Central memory CD8-positive, alpha-beta T cell (primary cell): ENCODE measurements around the gene LSAMP.

Experiments
- ATAC-seq: fragments of 150-1000 bp; cut with Tn5 transposase; replicated peaks from 2 replicates; pipeline ENCODE4 v1.10.0; 2022; ENCODE audit warnings: mild to moderate bottlenecking, moderate FRiP score, moderate number of reproducible peaks; ENCODE audit not compliant: poor library complexity, severe bottlenecking; ENCODE audit errors: extremely low read depth
- DNase-seq, 2 donors: peaks; one replicate each; pipeline ENCODE4 v3.0.0; 2021; ENCODE audit warnings: low spot score in 2 of 2
- H3K27ac Mint-ChIP-seq: one replicate; pipeline ENCODE4 v1.8.0; 2022; ENCODE audit warnings: low read depth, mild to moderate bottlenecking, moderate library complexity, mixed read lengths
- H3K27me3 Mint-ChIP-seq: one replicate; pipeline ENCODE4 v1.8.0; 2022; ENCODE audit warnings: mixed read lengths
- H3K36me3 Mint-ChIP-seq: one replicate; pipeline ENCODE4 v1.8.0; 2022; ENCODE audit warnings: mild to moderate bottlenecking, moderate library complexity, mixed read lengths; ENCODE audit not compliant: insufficient read depth
- H3K4me1 Mint-ChIP-seq: one replicate; pipeline ENCODE4 v1.8.0; 2022; ENCODE audit warnings: mixed read lengths
- H3K4me3 Mint-ChIP-seq: one replicate; pipeline ENCODE4 v1.8.0; 2022; ENCODE audit warnings: mild to moderate bottlenecking, moderate library complexity, mixed read lengths
- H3K9me3 Mint-ChIP-seq: one replicate; pipeline ENCODE4 v1.8.0; 2022; ENCODE audit warnings: mixed read lengths

Gene LSAMP

DNA sequence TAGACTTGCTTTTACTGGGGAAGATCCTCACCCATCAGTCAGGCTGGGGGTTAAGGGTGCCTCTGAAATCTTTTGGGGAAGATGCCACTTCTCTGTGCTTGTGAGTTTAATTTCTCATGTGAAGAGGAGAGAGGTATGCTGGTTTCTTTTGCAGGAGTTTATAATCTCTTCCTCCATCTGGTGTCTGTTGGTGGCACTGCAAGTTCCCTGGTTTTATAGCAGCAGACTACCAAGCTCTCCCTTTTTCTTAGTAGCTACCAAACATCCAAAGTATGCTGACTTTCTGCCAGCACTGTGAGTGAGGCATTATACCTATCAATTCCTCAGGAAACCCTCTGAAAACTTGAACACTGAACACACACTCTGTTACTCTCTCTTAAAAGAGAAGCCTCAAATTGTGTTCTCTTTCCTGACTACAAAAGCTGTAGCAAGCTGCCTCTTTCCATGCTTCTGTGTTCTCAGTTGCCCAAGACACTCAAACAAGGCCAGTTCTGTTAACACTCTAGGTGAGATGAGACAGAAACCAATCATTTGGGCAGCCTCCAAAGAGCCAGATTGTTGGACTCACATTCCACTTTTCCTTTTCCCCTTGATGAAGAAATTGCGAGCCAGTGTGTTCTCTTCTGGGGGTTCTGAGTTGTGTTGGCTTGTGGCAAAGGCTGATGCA, 522.5 kb downstream of the LSAMP start:
- H3K27ac Mint-ChIP-seq, result no peak overlapping the region
- H3K4me1 Mint-ChIP-seq, result no peaks in the 10 kb centered on the region
- H3K9me3 Mint-ChIP-seq, result peaks cover 10% of the 10 kb centered on the region
- ATAC-seq (no peak), DNase-seq (no peak)
- H3K36me3 Mint-ChIP-seq, result no peaks in the 10 kb centered on the region
- H3K4me3 Mint-ChIP-seq, result no peak overlapping the region
- peaks cover 6% of the 10 kb centered on the region for H3K27me3 Mint-ChIP-seq

- H3K27me3 Mint-ChIP-seq, result no peaks in the 10 kb centered on the region
- peaks cover 10% of the 10 kb centered on the region for H3K9me3 Mint-ChIP-seq
- DNase-seq (no peak), ATAC-seq (no peak)
- H3K27ac Mint-ChIP-seq, result no peak overlapping the region
- H3K4me1 Mint-ChIP-seq, result no peaks in the 10 kb centered on the region
- no peak overlapping the region for H3K4me3 Mint-ChIP-seq
- H3K36me3 Mint-ChIP-seq, result peaks cover under 1% of the 10 kb centered on the region
Observed at GRCh38 chr3:115921711-115922110, 523.6 kb downstream of the LSAMP start.

DNA sequence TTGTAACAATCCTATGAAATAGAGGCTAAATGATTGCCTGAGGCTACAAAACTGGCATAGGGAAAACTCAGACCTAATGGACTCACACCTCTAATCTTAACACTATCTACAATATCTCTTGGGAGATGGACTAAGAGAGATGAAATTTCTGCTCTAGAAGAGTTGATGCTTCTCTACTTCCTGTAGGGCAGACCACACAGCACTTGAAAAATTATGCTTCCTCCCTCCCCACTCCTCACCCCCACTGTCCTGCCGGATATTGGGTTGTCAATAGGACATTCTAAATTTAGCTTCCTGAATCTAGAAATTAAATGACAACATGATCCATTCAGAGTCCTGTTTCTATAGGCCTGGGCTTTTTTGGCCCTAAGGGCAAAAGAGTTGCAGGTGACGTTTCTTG, 526.4 kb downstream of the LSAMP start:
- no peaks in the 10 kb centered on the region for H3K4me1 Mint-ChIP-seq
- H3K9me3 Mint-ChIP-seq, result peaks cover 10% of the 10 kb centered on the region
- H3K36me3 Mint-ChIP-seq, result peaks cover 2% of the 10 kb centered on the region
- ATAC-seq, result no peak
- no peak overlapping the region for H3K4me3 Mint-ChIP-seq
- no peak for DNase-seq
- H3K27ac Mint-ChIP-seq, result no peak overlapping the region
- no peaks in the 10 kb centered on the region for H3K27me3 Mint-ChIP-seq

- Mint-ChIP-seq H3K4me3 (no peak overlapping the region), H3K4me1 (no peaks in the 10 kb centered on the region), H3K27ac (no peak overlapping the region), H3K9me3 (peaks cover 7% of the 10 kb centered on the region), H3K36me3 (peaks cover 2% of the 10 kb centered on the region), H3K27me3 (peaks cover 14% of the 10 kb centered on the region)
- ATAC-seq (no peak), DNase-seq (no peak)
Observed at GRCh38 chr3:115916866-115917265, 528.4 kb downstream of the LSAMP start.

- H3K27me3 Mint-ChIP-seq, result peaks cover 18% of the 10 kb centered on the region
- no peaks in the 10 kb centered on the region for H3K4me1 Mint-ChIP-seq
- H3K9me3 Mint-ChIP-seq, result peaks cover 1% of the 10 kb centered on the region
- no peak overlapping the region for H3K4me3 Mint-ChIP-seq
- DNase-seq (no peak), ATAC-seq (no peak)
- no peak overlapping the region for H3K27ac Mint-ChIP-seq
- peaks cover 2% of the 10 kb centered on the region for H3K36me3 Mint-ChIP-seq
Observed at GRCh38 chr3:115915061-115915460, 530.2 kb downstream of the LSAMP start.

GRCh38 chr3:115913069-115913686, 532.1 kb downstream of the LSAMP start:
- Mint-ChIP-seq H3K36me3 (peaks cover 2% of the 10 kb centered on the region), H3K9me3 (no peaks in the 10 kb centered on the region), H3K4me1 (no peaks in the 10 kb centered on the region), H3K4me3 (no peak overlapping the region), H3K27ac (no peak overlapping the region), H3K27me3 (peaks cover 18% of the 10 kb centered on the region)
- ATAC-seq (no peak), DNase-seq (no peak)

DNA sequence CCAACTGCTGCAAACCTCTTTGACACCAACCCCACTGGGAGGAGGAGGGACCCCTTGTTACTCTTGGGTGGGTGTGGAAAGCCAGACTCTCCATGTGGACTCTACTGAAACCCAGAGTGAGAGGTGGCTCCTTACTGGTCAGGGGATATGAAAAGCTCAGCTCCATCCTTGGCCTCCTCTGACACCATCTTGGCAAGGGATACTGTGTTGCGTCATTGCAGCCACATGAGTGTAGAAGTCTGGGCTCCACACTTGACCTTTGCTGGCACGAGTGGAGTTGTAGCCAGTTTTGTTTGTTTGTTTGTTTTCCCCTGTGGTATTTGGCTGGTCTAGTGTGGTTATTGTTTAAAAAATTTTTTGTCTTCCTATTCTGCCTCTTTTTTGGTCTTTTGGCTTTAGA, 532.9 kb downstream of the LSAMP start:
- Mint-ChIP-seq H3K27ac (no peak overlapping the region), H3K27me3 (peaks cover 18% of the 10 kb centered on the region), H3K4me1 (no peaks in the 10 kb centered on the region), H3K9me3 (no peaks in the 10 kb centered on the region), H3K4me3 (no peak overlapping the region), H3K36me3 (peaks cover 2% of the 10 kb centered on the region)
- no peak for ATAC-seq
- no peak for DNase-seq

GRCh38 chr3:115905871-115906270, 539.4 kb downstream of the LSAMP start:
- DNase-seq (no peak), ATAC-seq (no peak)
- Mint-ChIP-seq H3K4me1 (no peaks in the 10 kb centered on the region), H3K27me3 (peaks cover 18% of the 10 kb centered on the region), H3K9me3 (no peaks in the 10 kb centered on the region), H3K27ac (no peak overlapping the region), H3K4me3 (no peak overlapping the region), H3K36me3 (no peaks in the 10 kb centered on the region)

GRCh38 chr3:115903843-115904242, 541.4 kb downstream of the LSAMP start:
- Mint-ChIP-seq H3K9me3 (no peaks in the 10 kb centered on the region), H3K4me3 (no peak overlapping the region), H3K27me3 (peaks cover 21% of the 10 kb centered on the region), H3K27ac (no peak overlapping the region), H3K4me1 (no peaks in the 10 kb centered on the region), H3K36me3 (no peaks in the 10 kb centered on the region)
- ATAC-seq (no peak), DNase-seq (no peak)

DNA sequence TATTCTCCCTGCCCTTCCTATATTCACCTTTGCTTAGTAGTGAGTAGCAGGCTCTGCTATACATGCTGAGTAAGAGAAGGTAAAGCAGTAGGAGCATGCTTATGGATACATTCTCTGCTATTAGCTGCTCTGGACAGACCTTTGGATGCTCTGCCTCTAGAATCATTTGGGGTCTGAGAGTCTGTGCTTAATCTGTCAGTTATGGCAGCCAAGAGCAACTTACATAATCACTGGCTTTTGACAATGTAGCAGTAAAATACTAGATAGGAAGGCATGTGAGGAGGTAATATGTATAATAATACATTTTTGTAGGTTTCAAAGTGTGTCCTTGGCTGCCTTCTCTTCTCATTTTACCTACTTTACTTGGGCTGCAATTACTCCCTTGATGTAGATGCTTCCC, 544.3 kb downstream of the LSAMP start:
- H3K27me3 Mint-ChIP-seq, result peaks cover 28% of the 10 kb centered on the region
- no peaks in the 10 kb centered on the region for H3K36me3 Mint-ChIP-seq
- H3K4me1 Mint-ChIP-seq, result no peaks in the 10 kb centered on the region
- H3K4me3 Mint-ChIP-seq, result no peak overlapping the region
- H3K9me3 Mint-ChIP-seq, result no peaks in the 10 kb centered on the region
- ATAC-seq (no peak), DNase-seq (no peak)
- H3K27ac Mint-ChIP-seq, result no peak overlapping the region

DNA sequence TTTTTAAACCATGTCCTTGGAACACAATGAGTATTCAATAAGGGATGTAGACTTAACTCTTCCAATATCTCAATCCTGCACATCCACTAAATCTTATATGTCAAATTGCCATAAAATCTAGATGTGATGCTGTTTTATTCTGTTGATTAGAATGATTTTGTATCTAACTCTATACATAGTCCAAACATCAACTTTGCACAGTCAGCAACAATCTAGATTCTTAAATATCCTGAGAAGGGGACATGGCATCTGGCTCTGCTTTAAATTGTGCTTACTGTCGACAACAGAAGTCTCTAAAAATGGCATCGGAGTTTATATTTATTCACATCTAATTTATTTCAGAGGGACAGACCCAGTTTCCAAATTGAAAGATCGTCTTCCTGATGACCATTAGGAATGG, 545.8 kb downstream of the LSAMP start:
- Mint-ChIP-seq H3K4me3 (no peak overlapping the region), H3K27ac (no peak overlapping the region), H3K36me3 (no peaks in the 10 kb centered on the region), H3K4me1 (no peaks in the 10 kb centered on the region), H3K9me3 (no peaks in the 10 kb centered on the region), H3K27me3 (peaks cover 28% of the 10 kb centered on the region)
- no peak for ATAC-seq
- DNase-seq, result no peak

- no peak for DNase-seq
- Mint-ChIP-seq H3K4me1 (no peaks in the 10 kb centered on the region), H3K36me3 (no peaks in the 10 kb centered on the region), H3K27me3 (peaks cover 28% of the 10 kb centered on the region), H3K27ac (no peak overlapping the region), H3K9me3 (no peaks in the 10 kb centered on the region), H3K4me3 (no peak overlapping the region)
- ATAC-seq, result no peak
Observed at GRCh38 chr3:115898656-115899410, 546.5 kb downstream of the LSAMP start.
